Measurements from ENCODE around the gene SF3B2. TPM values are rescaled to one million over a fixed set of nuclear protein-coding genes. Genes with fewer than 3 reads are reported as not detected.

The SF3B2 gene
- total and polyA plus RNA-seq, 9 of the 15 experiments (the other 6 are each of a cell fraction or from before 2014, with no cell fraction given) = 58.3 to 248 (median 157) TPM

- TF ChIP-seq MNT (conservative IDR thresholded peaks at IDR 0.05) (no peak), SMARCA5 (IDR thresholded peaks at IDR 0.05) (0 out of 2 replicates have a peak, but pooled peaks have one; percentile 13), ZNF79 (CRISPR knock-in tag; IDR thresholded peaks at IDR 0.05; ENCODE audit: low read depth) (no peak), ZNF354B (CRISPR knock-in tag; IDR thresholded peaks at IDR 0.05) (no peak), CHD7 (IDR thresholded peaks at IDR 0.05; ENCODE audit: low read depth, low read length) (no peak)
Measured at GRCh38 chr11:66068923-66069714, 17.0 kb downstream of the SF3B2 start (continued).

Data from K562 (cell line).